Measurements from ENCODE around the gene BMP7. TPM values are rescaled to one million over a fixed set of nuclear protein-coding genes. Genes with fewer than 3 reads are reported as not detected.

The BMP7 gene
- total RNA-seq, 1 experiment from 2014 or later, result 0.13 TPM

DNA sequence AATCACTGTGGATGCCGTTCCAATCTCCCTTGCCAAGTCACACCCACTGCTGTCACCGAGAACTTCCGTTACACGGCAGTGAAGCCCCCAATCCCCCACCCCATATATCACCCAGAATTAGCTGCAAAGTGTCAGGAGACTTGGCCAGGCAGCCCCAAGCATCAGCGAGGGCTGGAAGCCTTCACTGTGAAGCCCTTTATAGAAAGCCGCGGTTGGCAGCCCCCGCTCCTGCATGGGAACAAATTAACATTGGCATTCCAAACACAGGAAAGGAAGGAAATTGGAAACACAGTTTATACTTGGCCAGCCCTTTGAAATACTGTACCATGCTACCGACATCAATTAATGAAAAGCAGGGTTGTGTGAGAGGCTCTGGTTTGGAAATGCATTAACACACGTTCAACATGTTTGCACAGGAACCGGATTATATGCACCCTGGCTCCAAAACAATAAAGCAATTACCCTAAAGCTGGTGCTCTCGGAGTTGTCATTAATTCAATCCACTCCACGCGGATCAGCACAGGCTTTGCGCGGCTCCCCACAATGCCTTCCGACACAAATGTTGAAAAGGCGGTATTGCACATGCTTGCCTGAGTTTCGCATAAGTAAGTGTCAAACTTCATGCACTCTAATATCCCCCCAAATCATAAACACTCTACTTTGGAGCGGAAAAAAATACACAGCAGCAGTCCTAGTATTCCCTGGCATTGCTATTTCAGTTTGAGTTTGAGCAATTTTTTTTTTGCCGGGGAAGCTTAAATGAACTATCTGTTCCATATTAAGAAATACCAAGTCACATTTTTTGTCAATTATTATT is 7.1 kb downstream of the BMP7 start:
- H3K4me2 ChIP-seq, result no peak overlapping the region
- H3K4me3 ChIP-seq, result no peak overlapping the region
- DNase-seq, result no peak
- H2AFZ ChIP-seq, result no peak overlapping the region
- no peaks in the 10 kb centered on the region for H3F3A ChIP-seq (ENCODE audit: insufficient read depth, low read depth)
- POLR2A ChIA-PET (ENCODE audit: unreplicated experiment), result no interaction called here
- TF ChIP-seq, protein P1, sequence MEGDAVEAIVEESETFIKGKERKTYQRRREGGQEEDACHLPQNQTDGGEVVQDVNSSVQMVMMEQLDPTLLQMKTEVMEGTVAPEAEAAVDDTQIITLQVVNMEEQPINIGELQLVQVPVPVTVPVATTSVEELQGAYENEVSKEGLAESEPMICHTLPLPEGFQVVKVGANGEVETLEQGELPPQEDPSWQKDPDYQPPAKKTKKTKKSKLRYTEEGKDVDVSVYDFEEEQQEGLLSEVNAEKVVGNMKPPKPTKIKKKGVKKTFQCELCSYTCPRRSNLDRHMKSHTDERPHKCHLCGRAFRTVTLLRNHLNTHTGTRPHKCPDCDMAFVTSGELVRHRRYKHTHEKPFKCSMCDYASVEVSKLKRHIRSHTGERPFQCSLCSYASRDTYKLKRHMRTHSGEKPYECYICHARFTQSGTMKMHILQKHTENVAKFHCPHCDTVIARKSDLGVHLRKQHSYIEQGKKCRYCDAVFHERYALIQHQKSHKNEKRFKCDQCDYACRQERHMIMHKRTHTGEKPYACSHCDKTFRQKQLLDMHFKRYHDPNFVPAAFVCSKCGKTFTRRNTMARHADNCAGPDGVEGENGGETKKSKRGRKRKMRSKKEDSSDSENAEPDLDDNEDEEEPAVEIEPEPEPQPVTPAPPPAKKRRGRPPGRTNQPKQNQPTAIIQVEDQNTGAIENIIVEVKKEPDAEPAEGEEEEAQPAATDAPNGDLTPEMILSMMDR (conservative IDR thresholded peaks at IDR 0.05), result no peak
- TF ChIP-seq EZH2 (IDR thresholded peaks at IDR 0.05; ENCODE audit: low read depth), result no peak
- CTCF ChIA-PET, result no interaction called here
- intact Hi-C loops (cut with micrococcal nuclease; ENCODE audit: unreplicated experiment), result no loop called here
- no peaks in the 10 kb centered on the region for H3K9me3 ChIP-seq (ENCODE audit: insufficient read depth, low read depth)
- H3K27ac ChIP-seq, result no peak overlapping the region
- H3K4me1 ChIP-seq (replicated peaks; ENCODE audit: insufficient read depth), result no peaks in the 10 kb centered on the region
- H3K9me2 ChIP-seq (ENCODE audit: insufficient read depth), result no peaks in the 10 kb centered on the region
- H3K27me3 ChIP-seq (ENCODE audit: insufficient read depth, low read depth), result peaks cover 42% of the 10 kb centered on the region
- H4K20me1 ChIP-seq (ENCODE audit: insufficient read depth), result no peaks in the 10 kb centered on the region
- H3K36me3 ChIP-seq (ENCODE audit: low read depth), result no peaks in the 10 kb centered on the region
- no TSS peak for BruUV-seq (replicated peaks)
- H3K79me2 ChIP-seq (ENCODE audit: low read depth), result no peaks in the 10 kb centered on the region

DNA sequence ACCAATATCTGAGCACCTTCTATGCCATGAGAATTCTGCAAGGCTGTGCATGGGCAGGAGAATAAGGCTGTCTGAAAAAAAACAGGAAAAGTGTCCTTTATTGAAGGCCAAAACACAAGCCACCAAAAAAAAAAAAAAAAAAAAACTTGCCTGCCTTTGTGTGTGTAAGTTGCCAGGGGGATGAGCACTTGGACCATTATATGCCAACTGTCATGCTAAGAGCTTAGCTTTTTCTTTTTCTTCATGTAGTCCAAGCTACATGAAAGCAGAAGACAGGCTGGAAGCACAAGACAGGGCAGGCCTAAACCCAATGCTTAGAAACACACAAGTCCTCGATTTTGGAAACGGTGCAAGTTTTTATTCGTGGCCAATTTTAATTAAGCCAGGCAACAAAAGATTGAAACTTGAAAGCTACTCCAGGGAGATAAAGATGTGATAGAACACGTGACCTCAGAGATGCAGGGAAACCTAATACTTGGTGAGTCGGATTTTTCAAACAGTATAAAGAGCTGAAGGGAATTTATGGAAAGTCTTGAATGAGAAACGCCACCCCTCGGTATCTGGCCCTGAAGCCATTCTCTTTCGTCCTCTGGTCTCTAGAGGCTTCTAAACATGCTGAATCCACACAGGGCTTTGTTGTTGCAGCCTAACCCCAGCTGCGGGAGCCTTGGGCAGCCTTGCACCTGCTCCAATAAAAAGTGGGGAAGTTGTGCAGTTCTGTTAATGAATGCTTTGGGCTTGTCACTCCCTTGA is 8.6 kb downstream of the BMP7 start:
- no peaks in the 10 kb centered on the region for H3K36me3 ChIP-seq (ENCODE audit: low read depth)
- CTCF ChIA-PET, result no interaction called here

DNA sequence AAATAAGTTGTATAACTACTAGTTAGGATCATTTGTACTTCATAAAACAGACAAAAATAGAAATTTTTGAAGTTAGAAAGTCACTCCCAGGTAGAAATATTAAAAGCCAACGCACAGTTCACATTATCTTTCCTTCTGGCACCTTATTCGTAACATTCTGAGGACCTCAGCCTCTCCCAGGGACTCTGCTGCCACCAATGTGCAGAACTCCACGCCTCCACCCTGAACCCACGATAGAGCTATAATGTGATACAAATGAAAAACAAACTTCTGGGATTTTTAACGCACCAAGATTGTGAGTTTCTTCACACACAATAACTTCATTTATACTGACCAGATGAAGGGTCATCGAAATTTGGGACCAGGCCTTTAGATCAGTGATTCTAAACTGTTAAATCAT is 9.5 kb downstream of the BMP7 start:
- no peaks in the 10 kb centered on the region for H3K9me2 ChIP-seq (ENCODE audit: insufficient read depth)
- no peaks in the 10 kb centered on the region for H3K4me1 ChIP-seq (replicated peaks; ENCODE audit: insufficient read depth)
- no peak overlapping the region for H3K4me2 ChIP-seq
- H2AFZ ChIP-seq, result no peak overlapping the region
- no peak overlapping the region for H3K27ac ChIP-seq
- ChIA-PET CTCF (no interaction called here), POLR2A (ENCODE audit: unreplicated experiment) (no interaction called here)
- no peaks in the 10 kb centered on the region for H3K79me2 ChIP-seq (ENCODE audit: low read depth)
- H4K20me1 ChIP-seq (ENCODE audit: insufficient read depth), result no peaks in the 10 kb centered on the region
- TF ChIP-seq, protein P1 (conservative IDR thresholded peaks at IDR 0.05), result no peak
- TF ChIP-seq EZH2 (IDR thresholded peaks at IDR 0.05; ENCODE audit: low read depth), result no peak
- no peaks in the 10 kb centered on the region for H3K36me3 ChIP-seq (ENCODE audit: low read depth)
- H3F3A ChIP-seq (ENCODE audit: insufficient read depth, low read depth), result no peaks in the 10 kb centered on the region
- H3K27me3 ChIP-seq (ENCODE audit: insufficient read depth, low read depth), result peaks cover 19% of the 10 kb centered on the region; the same call in 1 of the 2 replicates
- no peak overlapping the region for H3K4me3 ChIP-seq
- no TSS peak for BruUV-seq (replicated peaks)
- intact Hi-C loops (cut with micrococcal nuclease; ENCODE audit: unreplicated experiment), result no loop called here
- no peaks in the 10 kb centered on the region for H3K9me3 ChIP-seq (ENCODE audit: insufficient read depth, low read depth)
- no peak for DNase-seq

More for the DNA sequence above, 8.6 kb downstream of the BMP7 start:
- H3K9me2 ChIP-seq (ENCODE audit: insufficient read depth), result no peaks in the 10 kb centered on the region
- H3F3A ChIP-seq (ENCODE audit: insufficient read depth, low read depth), result no peaks in the 10 kb centered on the region
- intact Hi-C loops (cut with micrococcal nuclease; ENCODE audit: unreplicated experiment), result no loop called here
- no peak for DNase-seq
- peaks cover 27% of the 10 kb centered on the region; the same call in 1 of the 2 replicates for H3K27me3 ChIP-seq (ENCODE audit: insufficient read depth, low read depth)
- H3K4me3 ChIP-seq, result no peak overlapping the region
- BruUV-seq (replicated peaks), result no TSS peak
- no peak for TF ChIP-seq EZH2 (IDR thresholded peaks at IDR 0.05; ENCODE audit: low read depth)
- TF ChIP-seq, protein P1 (conservative IDR thresholded peaks at IDR 0.05), result no peak
- no peaks in the 10 kb centered on the region for H3K79me2 ChIP-seq (ENCODE audit: low read depth)
- no peaks in the 10 kb centered on the region for H4K20me1 ChIP-seq (ENCODE audit: insufficient read depth)
- H3K4me1 ChIP-seq (replicated peaks; ENCODE audit: insufficient read depth), result no peaks in the 10 kb centered on the region
- POLR2A ChIA-PET (ENCODE audit: unreplicated experiment), result no interaction called here
- H3K4me2 ChIP-seq, result no peak overlapping the region
- no peaks in the 10 kb centered on the region for H3K9me3 ChIP-seq (ENCODE audit: insufficient read depth, low read depth)
- H2AFZ ChIP-seq, result no peak overlapping the region
- H3K27ac ChIP-seq, result no peak overlapping the region
